OCI-LY7 (cell line): ENCODE data around the gene SALL3. TPM values are rescaled to one million over a fixed set of nuclear protein-coding genes. Genes with fewer than 3 reads are reported as not detected.

Experiments used
- BruUV-seq: library from RNA; stranded (reverse); fragments of 400-500 nt; replicated peaks from 2 replicates; lab custom pipeline; 2021; lab: Mats Ljungman, UMichigan
- CTCF ChIA-PET: fragments of 300-600 bp; sonication (Branson Sonifier 250); formaldehyde crosslinking; loops from one replicate; lab custom pipeline; 2022; ENCODE audit warnings: antibody characterized with exemption; ENCODE audit not compliant: unreplicated experiment; lab: Charles Lee
- POLR2A ChIA-PET: fragments of 300-600 bp; sonication (Branson Sonifier 250); formaldehyde crosslinking; loops from one replicate; lab custom pipeline; 2022; ENCODE audit warnings: antibody characterized with exemption; lab: Charles Lee
- DNase-seq: peaks from one replicate; pipeline ENCODE4 v3.0.0-alpha.2; 2015; ENCODE audit warnings: low spot score
- H2AFZ ChIP-seq: fragments of 200-600 bp; sonication (generic), shearing (Covaris generic); 2 replicates; pipeline ENCODE4 v1.6.1; 2014; ENCODE audit warnings: mild to moderate bottlenecking, antibody characterized with exemption, low read length, moderate library complexity
- H3K27ac ChIP-seq: fragments of 200-600 bp; sonication (generic); 2 replicates; pipeline ENCODE4 v1.5.1; 2014; ENCODE audit warnings: mixed run types, low read depth, mild to moderate bottlenecking, moderate library complexity, low read length, inconsistent platforms; ENCODE audit not compliant: poor library complexity, severe bottlenecking
- H3K36me3 ChIP-seq: fragments of 200-600 bp; sonication (generic); 2 replicates; pipeline ENCODE4 v1.6.1; 2014; ENCODE audit warnings: mild to moderate bottlenecking, antibody characterized with exemption, low read length, moderate library complexity, mixed read lengths; ENCODE audit not compliant: insufficient read depth
- H3K4me1 ChIP-seq: fragments of 200-600 bp; sonication (generic); 2 replicates; pipeline ENCODE4 v1.5.1; 2014; ENCODE audit warnings: mild to moderate bottlenecking, low read length; ENCODE audit not compliant: insufficient read depth, poor library complexity, severe bottlenecking
- H3K4me2 ChIP-seq: fragments of 200-600 bp; sonication (generic); 2 replicates; pipeline ENCODE4 v1.6.1; 2014; ENCODE audit warnings: mild to moderate bottlenecking, low read length
- H3K4me3 ChIP-seq: fragments of 200-600 bp; sonication (generic); 2 replicates; pipeline ENCODE4 v1.5.1; 2014; ENCODE audit warnings: mild to moderate bottlenecking, low read depth, low read length; ENCODE audit not compliant: poor library complexity, severe bottlenecking
- H3K79me2 ChIP-seq: fragments of 200-600 bp; sonication (generic); 2 replicates; pipeline ENCODE4 v1.6.1; 2016; ENCODE audit warnings: low read depth, mild to moderate bottlenecking, low read length, moderate library complexity, mixed read lengths; ENCODE audit not compliant: insufficient read depth
- H3K9me2 ChIP-seq: fragments of 200-600 bp; sonication (generic); 2 replicates; pipeline ENCODE4 v1.6.1; 2016; ENCODE audit warnings: mild to moderate bottlenecking, low read length, mixed read lengths; ENCODE audit not compliant: insufficient read depth
- H3K9me3 ChIP-seq: fragments of 200-600 bp; sonication (generic); 2 replicates; pipeline ENCODE4 v1.6.1; 2014; ENCODE audit warnings: mild to moderate bottlenecking, mixed run types, low read length, mixed read lengths
- H4K20me1 ChIP-seq: fragments of 200-600 bp; sonication (generic); 2 replicates; pipeline ENCODE4 v1.6.1; 2014; ENCODE audit warnings: mild to moderate bottlenecking, antibody characterized with exemption, low read length, moderate library complexity, mixed read lengths; ENCODE audit not compliant: insufficient read depth
- EZH2phosphoT487 ChIP-seq: fragments of 200-600 bp; sonication (generic); IDR thresholded peaks from 2 replicates; pipeline ENCODE4 v1.6.1; 2018; ENCODE audit warnings: low read depth, borderline replicate concordance, mild to moderate bottlenecking, mixed run types, antibody characterized with exemption, low read length, moderate library complexity, mixed read lengths
- intact Hi-C: fragments of 100-400 bp; cut with micrococcal nuclease; formaldehyde crosslinking; loops from one replicate; pipeline ENCODE4 v1.10.0; 2022; ENCODE audit not compliant: unreplicated experiment
- total RNA-seq, 2 experiments: library from RNA; depleted of rRNA in 1 of 2; stranded (reverse); fragments of >200 nt in 1 of 2; shearing (Covaris generic) in 1 of 2; gene quantifications; 2 replicates each; pipeline ENCODE4 v1.2.3, GENCODE V29; 2014 to 2022
- TF ChIP-seq, protein P1 (sequence below): fragments of 200-600 bp; sonication (generic); conservative IDR thresholded peaks from 2 replicates; pipeline ENCODE4 v1.5.1; 2014; ENCODE audit warnings: mild to moderate bottlenecking, antibody characterized with exemption, low read length, moderate library complexity, mixed read lengths

Gene SALL3
- total RNA-seq, 2 experiments from 2014 or later, result not detected

- DNase-seq, result no peak
- Histone ChIP-seq H3K9me3 (no peaks in the 10 kb centered on the region), H3K36me3 (no peaks in the 10 kb centered on the region), H3K27ac (no peak overlapping the region), H3K4me1 (no peaks in the 10 kb centered on the region), H3K4me3 (no peak overlapping the region), H4K20me1 (no peaks in the 10 kb centered on the region), H2AFZ (no peak overlapping the region), H3K4me2 (no peak overlapping the region), H3K9me2 (no peaks in the 10 kb centered on the region), H3K79me2 (no peaks in the 10 kb centered on the region)
- no TSS peak for BruUV-seq
- ChIA-PET POLR2A (no interaction called here), CTCF (no interaction called here)
- intact Hi-C loops, result no loop called here
- TF ChIP-seq, protein P1, sequence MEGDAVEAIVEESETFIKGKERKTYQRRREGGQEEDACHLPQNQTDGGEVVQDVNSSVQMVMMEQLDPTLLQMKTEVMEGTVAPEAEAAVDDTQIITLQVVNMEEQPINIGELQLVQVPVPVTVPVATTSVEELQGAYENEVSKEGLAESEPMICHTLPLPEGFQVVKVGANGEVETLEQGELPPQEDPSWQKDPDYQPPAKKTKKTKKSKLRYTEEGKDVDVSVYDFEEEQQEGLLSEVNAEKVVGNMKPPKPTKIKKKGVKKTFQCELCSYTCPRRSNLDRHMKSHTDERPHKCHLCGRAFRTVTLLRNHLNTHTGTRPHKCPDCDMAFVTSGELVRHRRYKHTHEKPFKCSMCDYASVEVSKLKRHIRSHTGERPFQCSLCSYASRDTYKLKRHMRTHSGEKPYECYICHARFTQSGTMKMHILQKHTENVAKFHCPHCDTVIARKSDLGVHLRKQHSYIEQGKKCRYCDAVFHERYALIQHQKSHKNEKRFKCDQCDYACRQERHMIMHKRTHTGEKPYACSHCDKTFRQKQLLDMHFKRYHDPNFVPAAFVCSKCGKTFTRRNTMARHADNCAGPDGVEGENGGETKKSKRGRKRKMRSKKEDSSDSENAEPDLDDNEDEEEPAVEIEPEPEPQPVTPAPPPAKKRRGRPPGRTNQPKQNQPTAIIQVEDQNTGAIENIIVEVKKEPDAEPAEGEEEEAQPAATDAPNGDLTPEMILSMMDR, result no peak
- TF ChIP-seq EZH2phosphoT487, result no peak
Measured at GRCh38 chr18:78949216-78949615, 30.4 kb upstream of the SALL3 start.

GRCh38 chr18:78950386-78950785, 29.2 kb upstream of the SALL3 start:
- POLR2A ChIA-PET, result no interaction called here
- no peak overlapping the region for H3K4me3 ChIP-seq
- intact Hi-C loops, result no loop called here

DNA sequence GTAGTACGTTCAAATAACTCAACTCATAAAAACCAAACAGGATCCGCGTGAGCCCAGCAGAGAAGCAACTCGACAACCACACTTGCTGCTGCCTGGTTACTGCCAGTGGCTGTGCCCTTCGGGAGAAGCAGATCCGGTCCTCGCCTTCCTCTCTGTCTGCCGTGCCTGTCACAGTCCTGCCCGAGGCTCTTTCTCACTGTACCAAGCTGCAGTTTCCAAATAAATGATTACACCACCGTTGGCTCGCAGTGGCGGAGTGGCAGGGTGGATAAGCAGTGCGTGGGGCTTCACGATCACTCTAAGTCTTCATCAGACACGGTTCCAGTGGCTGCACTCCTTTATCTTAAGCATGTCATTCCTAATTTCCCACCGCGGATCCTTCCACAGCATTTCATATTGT, 26.1 kb upstream of the SALL3 start:
- H3K4me2 ChIP-seq, result no peak overlapping the region
- BruUV-seq, result no TSS peak
- intact Hi-C loops, result no loop called here

More at GRCh38 chr18:78950386-78950785, 29.2 kb upstream of the SALL3 start:
- Histone ChIP-seq H3K9me3 (no peaks in the 10 kb centered on the region), H3K4me2 (no peak overlapping the region), H3K27ac (no peak overlapping the region), H2AFZ (no peak overlapping the region), H3K36me3 (no peaks in the 10 kb centered on the region), H3K79me2 (no peaks in the 10 kb centered on the region), H3K9me2 (no peaks in the 10 kb centered on the region), H4K20me1 (no peaks in the 10 kb centered on the region), H3K4me1 (no peaks in the 10 kb centered on the region)
- CTCF ChIA-PET, result no interaction called here
- no TSS peak for BruUV-seq
- no peak for DNase-seq
- TF ChIP-seq, protein P1, result no peak
- no peak for TF ChIP-seq EZH2phosphoT487

More for the DNA sequence above, 26.1 kb upstream of the SALL3 start:
- H3K4me3 ChIP-seq, result no peak overlapping the region
- H4K20me1 ChIP-seq, result no peaks in the 10 kb centered on the region
- H2AFZ ChIP-seq, result no peak overlapping the region
- no peaks in the 10 kb centered on the region for H3K36me3 ChIP-seq
- TF ChIP-seq, protein P1, result no peak
- TF ChIP-seq EZH2phosphoT487, result no peak
- ChIA-PET POLR2A (no interaction called here), CTCF (no interaction called here)
- H3K27ac ChIP-seq, result no peak overlapping the region
- no peaks in the 10 kb centered on the region for H3K79me2 ChIP-seq
- H3K9me2 ChIP-seq, result no peaks in the 10 kb centered on the region
- H3K4me1 ChIP-seq, result no peaks in the 10 kb centered on the region
- DNase-seq, result no peak
- no peaks in the 10 kb centered on the region for H3K9me3 ChIP-seq
